CD14-positive monocyte (primary cell): Measurements from ENCODE around the gene AIG1. TPM values are rescaled to one million over a fixed set of nuclear protein-coding genes. Genes with fewer than 3 reads are reported as not detected.

Experiments used
- DNase-seq, 3 donors: peaks; one replicate each; pipeline ENCODE4 v3.0.0-alpha.2; 2011 to 2022
- H2AFZ ChIP-seq: 2 replicates; pipeline ENCODE4 v1.6.0; 2012; ENCODE audit warnings: mild to moderate bottlenecking, low read depth, low read length, inconsistent platforms; ENCODE audit not compliant: insufficient read depth, poor library complexity, severe bottlenecking
- H3K27ac ChIP-seq, 2 donors: 1 replicate in 1 of 2; 2 replicates in 1 of 2; pipeline ENCODE4 v1.5.1; 2012 to 2013; ENCODE audit warnings: low read length in 2 of 2, control low read depth in 1 of 2, inconsistent platforms in 1 of 2, low read depth in 1 of 2, mild to moderate bottlenecking in 1 of 2
- H3K27me3 ChIP-seq, 2 donors: one replicate each; pipeline versions ENCODE4 v1.6.0 to v1.6.1; 2011 to 2013; ENCODE audit warnings: low read length in 2 of 2; ENCODE audit not compliant: control insufficient read depth in 2 of 2, insufficient read depth in 2 of 2
- H3K36me3 ChIP-seq, 2 donors: replicated peaks in 1 of 2; 1 replicate in 1 of 2; 2 replicates in 1 of 2; pipeline versions ENCODE4 v1.5.1 to v1.6.1; 2012 to 2013; ENCODE audit warnings: low read length in 2 of 2, control low read depth in 1 of 2, inconsistent platforms in 1 of 2, mild to moderate bottlenecking in 1 of 2; ENCODE audit not compliant: insufficient read depth in 2 of 2, control insufficient read depth in 1 of 2
- H3K4me1 ChIP-seq, 2 donors: 1 replicate in 1 of 2; 2 replicates in 1 of 2; pipeline versions ENCODE4 v1.5.1 to v1.6.1; 2012 to 2013; ENCODE audit warnings: low read length in 2 of 2, control low read depth in 1 of 2, inconsistent platforms in 1 of 2, mild to moderate bottlenecking in 1 of 2, moderate library complexity in 1 of 2; ENCODE audit not compliant: insufficient read depth in 2 of 2, control insufficient read depth in 1 of 2
- H3K4me2 ChIP-seq: replicated peaks from 2 replicates; pipeline ENCODE3; 2012; ENCODE audit warnings: low read length, moderate library complexity, mild to moderate bottlenecking; ENCODE audit not compliant: poor library complexity, severe bottlenecking; ENCODE audit errors: extremely low read depth
- H3K4me3 ChIP-seq, 3 experiments: fragments of 200-600 bp in 1 of 3; sonication (generic) in 1 of 3; replicated peaks in 1 of 3; 1 replicate in 2 of 3; 2 replicates in 1 of 3; pipeline ENCODE4 v1.5.1; 2011 to 2013; ENCODE audit warnings: low read length in 3 of 3, mild to moderate bottlenecking in 3 of 3, control low read depth in 2 of 3, low read depth in 2 of 3, inconsistent platforms in 1 of 3, moderate library complexity in 1 of 3
- H3K79me2 ChIP-seq: 2 replicates; pipeline ENCODE4 v1.6.0; 2012; ENCODE audit warnings: mild to moderate bottlenecking, control low read depth, inconsistent platforms, low read length, moderate library complexity; ENCODE audit not compliant: insufficient read depth
- H3K9ac ChIP-seq: 2 replicates; pipeline ENCODE4 v1.6.0; 2017; ENCODE audit warnings: low read length, mild to moderate bottlenecking; ENCODE audit not compliant: insufficient read depth, poor library complexity, severe bottlenecking
- H3K9me3 ChIP-seq, 2 donors: replicated peaks in 1 of 2; 1 replicate in 1 of 2; 2 replicates in 1 of 2; pipeline versions ENCODE4 v1.5.1 to v1.6.1; 2012 to 2013; ENCODE audit warnings: low read length in 2 of 2, control low read depth in 1 of 2; ENCODE audit not compliant: control insufficient read depth in 1 of 2, insufficient read depth in 1 of 2
- H4K20me1 ChIP-seq: 2 replicates; pipeline ENCODE4 v1.6.0; 2012; ENCODE audit warnings: mild to moderate bottlenecking, low read length, control low read depth, moderate library complexity; ENCODE audit not compliant: insufficient read depth
- H3K27ac Mint-ChIP-seq, 7 donors: one replicate each; pipeline ENCODE4 v1.8.0; 2020; ENCODE audit warnings: mild to moderate bottlenecking in 7 of 7, mixed read lengths in 7 of 7, moderate library complexity in 6 of 7, inconsistent platforms in 2 of 7
- H3K27me3 Mint-ChIP-seq, 3 donors: one replicate each; pipeline ENCODE4 v1.8.0; 2021 to 2022; ENCODE audit warnings: low read depth in 3 of 3, mild to moderate bottlenecking in 3 of 3, mixed read lengths in 3 of 3, moderate library complexity in 3 of 3, inconsistent platforms in 1 of 3
- H3K36me3 Mint-ChIP-seq, 2 donors: one replicate each; pipeline ENCODE4 v1.8.0; 2020; ENCODE audit warnings: mixed read lengths in 2 of 2, inconsistent platforms in 1 of 2, mild to moderate bottlenecking in 1 of 2
- H3K4me1 Mint-ChIP-seq: one replicate; pipeline ENCODE4 v1.8.0; 2020; ENCODE audit warnings: mild to moderate bottlenecking, mixed read lengths
- H3K4me3 Mint-ChIP-seq, 2 donors: one replicate each; pipeline ENCODE4 v1.8.0; 2020; ENCODE audit warnings: mild to moderate bottlenecking in 2 of 2, mixed read lengths in 2 of 2, moderate library complexity in 1 of 2
- H3K9me3 Mint-ChIP-seq, 7 donors: one replicate each; pipeline ENCODE4 v1.8.0; 2020 to 2022; ENCODE audit warnings: mixed read lengths in 7 of 7, mild to moderate bottlenecking in 6 of 7, moderate library complexity in 6 of 7, inconsistent platforms in 2 of 7
- CTCF ChIP-seq: fragments of 200-600 bp; IDR thresholded peaks from one replicate; pipeline ENCODE4 v1.8.0; 2022; ENCODE audit warnings: antibody characterized with exemption, mild to moderate bottlenecking
- WGBS: methylation state at CpG from one replicate; pipeline ENCODE4 v1.1.5; 2013; ENCODE audit warnings: missing lambda C conversion rate; ENCODE audit not compliant: insufficient coverage; 5-methylcytosine and 5-hydroxymethylcytosine counted together
- intact Hi-C, 2 donors: fragments of 100-400 bp; cut with micrococcal nuclease; formaldehyde crosslinking; loops; one replicate each; pipeline versions ENCODE4 v1.15.0 to v1.15.1; 2023
- polyA plus RNA-seq, 3 donors: library from polyadenylated mRNA; depleted of rRNA in 1 of 3; unstranded in 2 of 3; stranded (reverse) in 1 of 3; fragments of 300-500 nt in 2 of 3; fragments of >200 nt in 1 of 3; fragmentation: Illumina TruSeq in 2 of 3; gene quantifications; 1 replicate in 2 of 3; 2 replicates in 1 of 3; pipeline ENCODE4 v1.2.3, GENCODE V29; 2012 to 2021

AIG1 gene
- polyA plus RNA-seq, 3 donors = 6.7 to 7.6 (median 6.8) TPM

GRCh38 chr6:143346004-143346403 is 285.3 kb downstream of the AIG1 start:
- TF ChIP-seq CTCF = no peak
- peaks cover 0 to 6% (median 2%) of the 10 kb centered on the region in 7 donors for H3K9me3 Mint-ChIP-seq
- no peak overlapping the region for H3K27ac Mint-ChIP-seq

GRCh38 chr6:143348531-143348930 is 287.8 kb downstream of the AIG1 start:
- Histone ChIP-seq H4K20me1 (no peaks in the 10 kb centered on the region), H3K9me3 (no peaks in the 10 kb centered on the region), H3K4me2 (no peak overlapping the region), H3K9ac (no peak overlapping the region), H3K4me1 (no peaks in the 10 kb centered on the region), H2AFZ (no peak overlapping the region), H3K4me3 (no peak overlapping the region), H3K79me2 (no peaks in the 10 kb centered on the region), H3K27ac (no peak overlapping the region), H3K27me3 (no peaks in the 10 kb centered on the region), H3K36me3 (no peaks in the 10 kb centered on the region)
- TF ChIP-seq CTCF = no peak
- H3K4me3 Mint-ChIP-seq = no peak overlapping the region
- no peak for DNase-seq
- peaks cover 3% of the 10 kb centered on the region for H3K4me1 Mint-ChIP-seq
- H3K9me3 Mint-ChIP-seq = peaks cover 0 to 8% (median 4%) of the 10 kb centered on the region in 7 donors
- no CpG with 5 or more reads among the region's 1 CpG for WGBS
- no peaks in the 10 kb centered on the region for H3K27me3 Mint-ChIP-seq
- intact Hi-C loops = no loop called here
- H3K27ac Mint-ChIP-seq = no peak overlapping the region
- H3K36me3 Mint-ChIP-seq = no peaks in the 10 kb centered on the region

More at GRCh38 chr6:143346004-143346403, 285.3 kb downstream of the AIG1 start:
- H2AFZ ChIP-seq = no peak overlapping the region
- no peaks in the 10 kb centered on the region for H4K20me1 ChIP-seq
- no peaks in the 10 kb centered on the region for H3K36me3 Mint-ChIP-seq
- H3K79me2 ChIP-seq = no peaks in the 10 kb centered on the region
- no peaks in the 10 kb centered on the region for H3K4me1 ChIP-seq
- no peak overlapping the region for H3K9ac ChIP-seq
- intact Hi-C loops = no loop called here
- H3K4me2 ChIP-seq = no peak overlapping the region
- no peak overlapping the region for H3K4me3 Mint-ChIP-seq
- no peaks in the 10 kb centered on the region for H3K36me3 ChIP-seq
- H3K4me1 Mint-ChIP-seq = peaks cover 3% of the 10 kb centered on the region
- no peak overlapping the region for H3K27ac ChIP-seq
- H3K9me3 ChIP-seq = no peaks in the 10 kb centered on the region
- no peaks in the 10 kb centered on the region for H3K27me3 Mint-ChIP-seq
- no peak for DNase-seq
- no peaks in the 10 kb centered on the region for H3K27me3 ChIP-seq
- H3K4me3 ChIP-seq = no peak overlapping the region
